ENCODE measurements around the gene SLC35E3. TPM values are rescaled to one million over a fixed set of nuclear protein-coding genes. Genes with fewer than 3 reads are reported as not detected.

Gene SLC35E3
- total RNA-seq, 1 donor: 5.8 TPM

DNA sequence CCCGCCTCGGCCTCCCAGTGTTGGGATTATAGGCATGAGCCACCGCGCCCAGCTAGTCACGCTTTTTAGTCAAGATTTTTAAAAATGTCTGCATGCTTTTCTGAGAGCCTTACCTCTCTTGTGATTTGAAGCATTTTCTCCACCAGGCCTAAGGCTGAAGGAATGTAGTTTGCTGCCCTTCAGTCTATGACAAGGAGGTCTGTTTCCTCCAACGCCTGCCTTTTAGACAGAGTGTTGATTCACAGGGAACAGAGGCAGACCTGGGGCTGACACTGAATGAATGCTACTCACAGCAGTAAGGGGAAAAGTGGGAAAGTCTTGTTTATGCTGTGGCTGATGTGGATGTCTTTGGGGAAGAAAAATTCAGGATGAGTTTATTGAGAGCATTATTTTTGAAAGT lies 34.8 kb downstream of the SLC35E3 start:
- Histone ChIP-seq H3K36me3 (ENCODE audit: insufficient read depth, low read length) (no peaks in the 10 kb centered on the region), H3K9me3 (ENCODE audit: low read depth, low read length) (no peaks in the 10 kb centered on the region)
- TF ChIP-seq CTCF (IDR thresholded peaks at IDR 0.05; ENCODE audit: extremely low read depth, low read depth, low read length): no peak

DNA sequence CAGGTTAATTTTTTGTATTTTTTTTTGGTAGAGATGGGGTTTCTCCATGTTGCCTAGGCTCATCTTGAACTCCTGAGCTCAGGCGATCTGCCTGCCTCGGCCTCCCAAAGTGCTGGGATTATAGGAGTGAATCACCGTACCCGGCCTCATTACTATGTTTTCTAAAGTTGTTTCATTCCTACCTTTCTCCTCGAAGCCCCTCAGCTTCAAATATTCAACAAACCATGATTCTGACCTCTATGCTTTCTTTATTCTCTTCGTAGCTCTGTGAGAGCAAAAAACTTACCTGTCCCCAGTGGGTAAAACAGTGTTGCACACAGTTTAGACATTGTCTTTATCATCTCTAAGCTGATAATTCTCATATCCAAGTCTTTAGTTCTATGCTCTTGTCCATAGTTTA lies 35.8 kb downstream of the SLC35E3 start:
- Histone ChIP-seq H3K27me3 (ENCODE audit: insufficient read depth, low read length) (no peaks in the 10 kb centered on the region), H4K20me1 (ENCODE audit: insufficient read depth, low read length) (no peaks in the 10 kb centered on the region), H3K4me1 (ENCODE audit: insufficient read depth, low read length) (peaks cover 6% of the 10 kb centered on the region), H3K27ac (ENCODE audit: low read depth, low read length) (no peak overlapping the region), H3K4me3 (ENCODE audit: insufficient read depth, low read length) (no peak overlapping the region), H3K4me2 (ENCODE audit: insufficient read depth, low read length) (no peak overlapping the region), H3K9me3 (ENCODE audit: low read depth, low read length) (no peaks in the 10 kb centered on the region), H3K79me2 (ENCODE audit: insufficient read depth, low read length) (no peaks in the 10 kb centered on the region), H2AFZ (ENCODE audit: low read length) (no peak overlapping the region), H3K36me3 (ENCODE audit: insufficient read depth, low read length) (no peaks in the 10 kb centered on the region)
- DNase-seq (ENCODE audit: insufficient read length, low spot score, missing footprints): no peak
- no peak for TF ChIP-seq CTCF (IDR thresholded peaks at IDR 0.05; ENCODE audit: extremely low read depth, low read depth, low read length)

More for the DNA sequence above, 34.8 kb downstream of the SLC35E3 start:
- Histone ChIP-seq H3K27ac (ENCODE audit: low read depth, low read length) (no peak overlapping the region), H3K4me2 (ENCODE audit: insufficient read depth, low read length) (no peak overlapping the region), H3K4me3 (ENCODE audit: insufficient read depth, low read length) (no peak overlapping the region), H2AFZ (ENCODE audit: low read length) (no peak overlapping the region), H4K20me1 (ENCODE audit: insufficient read depth, low read length) (no peaks in the 10 kb centered on the region), H3K27me3 (ENCODE audit: insufficient read depth, low read length) (no peaks in the 10 kb centered on the region), H3K4me1 (ENCODE audit: insufficient read depth, low read length) (peaks cover 6% of the 10 kb centered on the region), H3K79me2 (ENCODE audit: insufficient read depth, low read length) (no peaks in the 10 kb centered on the region)
- no peak for DNase-seq (ENCODE audit: insufficient read length, low spot score, missing footprints)

- Histone ChIP-seq H3K9me3 (ENCODE audit: low read depth, low read length) (no peaks in the 10 kb centered on the region), H4K20me1 (ENCODE audit: insufficient read depth, low read length) (no peaks in the 10 kb centered on the region), H3K27me3 (ENCODE audit: insufficient read depth, low read length) (no peaks in the 10 kb centered on the region), H3K79me2 (ENCODE audit: insufficient read depth, low read length) (no peaks in the 10 kb centered on the region), H2AFZ (ENCODE audit: low read length) (peak overlapping the region; percentile 35), H3K4me3 (ENCODE audit: insufficient read depth, low read length) (no peak overlapping the region), H3K4me2 (ENCODE audit: insufficient read depth, low read length) (no peak overlapping the region), H3K27ac (ENCODE audit: low read depth, low read length) (no peak overlapping the region), H3K4me1 (ENCODE audit: insufficient read depth, low read length) (peaks cover 23% of the 10 kb centered on the region), H3K36me3 (ENCODE audit: insufficient read depth, low read length) (no peaks in the 10 kb centered on the region)
- no peak for TF ChIP-seq CTCF (IDR thresholded peaks at IDR 0.05; ENCODE audit: extremely low read depth, low read depth, low read length)
- peak; percentile 39 for DNase-seq (ENCODE audit: insufficient read length, low spot score, missing footprints)
Measured at GRCh38 chr12:68784015-68784414, 38.0 kb downstream of the SLC35E3 start.

DNA sequence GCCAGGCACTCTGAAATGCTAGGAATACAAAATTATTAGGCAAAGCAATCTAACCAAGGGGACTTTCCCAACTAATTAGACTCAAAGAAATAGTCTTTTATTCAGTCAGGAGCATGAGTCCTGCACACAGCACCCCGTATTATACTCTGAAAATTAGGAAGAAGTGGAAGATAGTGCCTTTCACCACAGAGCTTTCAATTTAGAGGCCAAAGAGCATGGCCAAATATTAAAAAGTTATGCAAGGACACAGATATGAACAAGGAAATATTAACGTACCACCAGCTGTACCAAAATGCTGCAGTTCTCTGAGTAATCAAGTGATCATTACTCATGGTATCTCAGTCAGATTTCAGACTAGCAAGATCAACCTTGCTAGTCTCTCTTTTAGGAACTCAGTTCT lies 39.4 kb downstream of the SLC35E3 start:
- Histone ChIP-seq H3K27ac (ENCODE audit: low read depth, low read length) (peak overlapping the region; percentile 9), H3K4me1 (ENCODE audit: insufficient read depth, low read length) (peaks cover 23% of the 10 kb centered on the region), H3K27me3 (ENCODE audit: insufficient read depth, low read length) (no peaks in the 10 kb centered on the region), H3K4me3 (ENCODE audit: insufficient read depth, low read length) (no peak overlapping the region), H3K79me2 (ENCODE audit: insufficient read depth, low read length) (no peaks in the 10 kb centered on the region), H3K4me2 (ENCODE audit: insufficient read depth, low read length) (no peak overlapping the region), H4K20me1 (ENCODE audit: insufficient read depth, low read length) (no peaks in the 10 kb centered on the region), H3K36me3 (ENCODE audit: insufficient read depth, low read length) (no peaks in the 10 kb centered on the region), H3K9me3 (ENCODE audit: low read depth, low read length) (no peaks in the 10 kb centered on the region), H2AFZ (ENCODE audit: low read length) (no peak overlapping the region)
- TF ChIP-seq CTCF (IDR thresholded peaks at IDR 0.05; ENCODE audit: extremely low read depth, low read depth, low read length): no peak
- DNase-seq (ENCODE audit: insufficient read length, low spot score, missing footprints): no peak
